ENCODE results near the gene OTULIN.

The OTULIN gene

GRCh38 chr5:14732991-14733390 is 68.5 kb downstream of the OTULIN start:
- ATAC-seq, result no peak
- TF ChIP-seq SNAI2 (CRISPR knock-in tag; IDR thresholded peaks at IDR 0.05) (no peak), ISL1 (CRISPR knock-in tag; IDR thresholded peaks at IDR 0.05) (no peak)
- TF ChIP-seq, protein P1, sequence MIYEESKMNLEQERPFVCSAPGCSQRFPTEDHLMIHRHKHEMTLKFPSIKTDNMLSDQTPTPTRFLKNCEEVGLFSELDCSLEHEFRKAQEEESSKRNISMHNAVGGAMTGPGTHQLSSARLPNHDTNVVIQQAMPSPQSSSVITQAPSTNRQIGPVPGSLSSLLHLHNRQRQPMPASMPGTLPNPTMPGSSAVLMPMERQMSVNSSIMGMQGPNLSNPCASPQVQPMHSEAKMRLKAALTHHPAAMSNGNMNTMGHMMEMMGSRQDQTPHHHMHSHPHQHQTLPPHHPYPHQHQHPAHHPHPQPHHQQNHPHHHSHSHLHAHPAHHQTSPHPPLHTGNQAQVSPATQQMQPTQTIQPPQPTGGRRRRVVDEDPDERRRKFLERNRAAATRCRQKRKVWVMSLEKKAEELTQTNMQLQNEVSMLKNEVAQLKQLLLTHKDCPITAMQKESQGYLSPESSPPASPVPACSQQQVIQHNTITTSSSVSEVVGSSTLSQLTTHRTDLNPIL (CRISPR knock-in tag; IDR thresholded peaks at IDR 0.05; ENCODE audit: low read depth), result no peak

DNA sequence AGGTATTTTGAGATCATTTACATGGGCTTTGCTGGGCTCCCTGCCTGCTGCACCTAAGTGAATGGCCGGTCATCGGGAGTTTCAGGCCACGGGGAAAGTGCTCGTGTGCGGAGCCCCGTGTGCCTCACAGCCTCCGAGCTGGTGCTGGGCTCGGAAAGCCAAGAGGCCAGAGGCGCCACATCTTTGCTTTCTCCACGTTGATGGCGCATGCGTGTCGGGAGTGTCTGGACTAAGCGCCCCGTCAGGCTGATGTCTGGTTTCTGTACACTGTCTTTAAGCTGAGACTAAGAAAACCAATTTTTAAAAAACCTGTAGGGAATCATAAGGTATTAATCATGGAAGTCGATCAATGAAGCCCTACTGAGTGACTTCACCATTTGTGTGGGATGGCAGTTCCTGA is 69.1 kb downstream of the OTULIN start:
- TF ChIP-seq BACH2 (CRISPR knock-in tag; IDR thresholded peaks at IDR 0.05; ENCODE audit: borderline replicate concordance) (no peak), GLIS3 (CRISPR knock-in tag; IDR thresholded peaks at IDR 0.05) (no peak), TCF4 (CRISPR knock-in tag; IDR thresholded peaks at IDR 0.05; ENCODE audit: borderline replicate concordance) (no peak), ISL1 (CRISPR knock-in tag; IDR thresholded peaks at IDR 0.05) (no peak), ZNF8 (CRISPR knock-in tag; IDR thresholded peaks at IDR 0.05) (no peak), ZNF70 (CRISPR knock-in tag; IDR thresholded peaks at IDR 0.05) (no peak), RARB (CRISPR knock-in tag; IDR thresholded peaks at IDR 0.05) (no peak), SNAI2 (CRISPR knock-in tag; IDR thresholded peaks at IDR 0.05) (no peak), PPARA (CRISPR knock-in tag; IDR thresholded peaks at IDR 0.05; ENCODE audit: borderline replicate concordance) (no peak), OSR1 (CRISPR knock-in tag; IDR thresholded peaks at IDR 0.05) (no peak), ZFP3 (CRISPR knock-in tag; IDR thresholded peaks at IDR 0.05) (no peak), TOX (CRISPR knock-in tag; IDR thresholded peaks at IDR 0.05; ENCODE audit: borderline replicate concordance) (no peak), ESRRG (CRISPR knock-in tag; IDR thresholded peaks at IDR 0.05) (no peak)
- TF ChIP-seq, protein P2, sequence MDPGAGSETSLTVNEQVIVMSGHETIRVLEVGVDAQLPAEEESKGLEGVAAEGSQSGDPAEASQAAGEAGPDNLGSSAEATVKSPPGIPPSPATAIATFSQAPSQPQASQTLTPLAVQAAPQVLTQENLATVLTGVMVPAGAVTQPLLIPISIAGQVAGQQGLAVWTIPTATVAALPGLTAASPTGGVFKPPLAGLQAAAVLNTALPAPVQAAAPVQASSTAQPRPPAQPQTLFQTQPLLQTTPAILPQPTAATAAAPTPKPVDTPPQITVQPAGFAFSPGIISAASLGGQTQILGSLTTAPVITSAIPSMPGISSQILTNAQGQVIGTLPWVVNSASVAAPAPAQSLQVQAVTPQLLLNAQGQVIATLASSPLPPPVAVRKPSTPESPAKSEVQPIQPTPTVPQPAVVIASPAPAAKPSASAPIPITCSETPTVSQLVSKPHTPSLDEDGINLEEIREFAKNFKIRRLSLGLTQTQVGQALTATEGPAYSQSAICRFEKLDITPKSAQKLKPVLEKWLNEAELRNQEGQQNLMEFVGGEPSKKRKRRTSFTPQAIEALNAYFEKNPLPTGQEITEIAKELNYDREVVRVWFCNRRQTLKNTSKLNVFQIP (CRISPR knock-in tag; IDR thresholded peaks at IDR 0.05; ENCODE audit: borderline replicate concordance, low read depth), result no peak
- TF ChIP-seq, protein P3, sequence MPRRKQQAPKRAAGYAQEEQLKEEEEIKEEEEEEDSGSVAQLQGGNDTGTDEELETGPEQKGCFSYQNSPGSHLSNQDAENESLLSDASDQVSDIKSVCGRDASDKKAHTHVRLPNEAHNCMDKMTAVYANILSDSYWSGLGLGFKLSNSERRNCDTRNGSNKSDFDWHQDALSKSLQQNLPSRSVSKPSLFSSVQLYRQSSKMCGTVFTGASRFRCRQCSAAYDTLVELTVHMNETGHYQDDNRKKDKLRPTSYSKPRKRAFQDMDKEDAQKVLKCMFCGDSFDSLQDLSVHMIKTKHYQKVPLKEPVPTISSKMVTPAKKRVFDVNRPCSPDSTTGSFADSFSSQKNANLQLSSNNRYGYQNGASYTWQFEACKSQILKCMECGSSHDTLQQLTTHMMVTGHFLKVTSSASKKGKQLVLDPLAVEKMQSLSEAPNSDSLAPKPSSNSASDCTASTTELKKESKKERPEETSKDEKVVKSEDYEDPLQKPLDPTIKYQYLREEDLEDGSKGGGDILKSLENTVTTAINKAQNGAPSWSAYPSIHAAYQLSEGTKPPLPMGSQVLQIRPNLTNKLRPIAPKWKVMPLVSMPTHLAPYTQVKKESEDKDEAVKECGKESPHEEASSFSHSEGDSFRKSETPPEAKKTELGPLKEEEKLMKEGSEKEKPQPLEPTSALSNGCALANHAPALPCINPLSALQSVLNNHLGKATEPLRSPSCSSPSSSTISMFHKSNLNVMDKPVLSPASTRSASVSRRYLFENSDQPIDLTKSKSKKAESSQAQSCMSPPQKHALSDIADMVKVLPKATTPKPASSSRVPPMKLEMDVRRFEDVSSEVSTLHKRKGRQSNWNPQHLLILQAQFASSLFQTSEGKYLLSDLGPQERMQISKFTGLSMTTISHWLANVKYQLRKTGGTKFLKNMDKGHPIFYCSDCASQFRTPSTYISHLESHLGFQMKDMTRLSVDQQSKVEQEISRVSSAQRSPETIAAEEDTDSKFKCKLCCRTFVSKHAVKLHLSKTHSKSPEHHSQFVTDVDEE (CRISPR knock-in tag; IDR thresholded peaks at IDR 0.05), result no peak
- no peak for ATAC-seq

- TF ChIP-seq ARNTL (CRISPR knock-in tag; IDR thresholded peaks at IDR 0.05; ENCODE audit: borderline replicate concordance, low read depth) (no peak), ZNF565 (CRISPR knock-in tag; conservative IDR thresholded peaks at IDR 0.05; ENCODE audit: low read depth) (no peak), CSDC2 (CRISPR knock-in tag; IDR thresholded peaks at IDR 0.05) (no peak), TCF4 (CRISPR knock-in tag; IDR thresholded peaks at IDR 0.05; ENCODE audit: borderline replicate concordance) (no peak), SNAI2 (CRISPR knock-in tag; IDR thresholded peaks at IDR 0.05) (no peak), ZFP3 (CRISPR knock-in tag; IDR thresholded peaks at IDR 0.05) (no peak), ZNF8 (CRISPR knock-in tag; IDR thresholded peaks at IDR 0.05) (no peak), CSRNP3 (CRISPR knock-in tag; IDR thresholded peaks at IDR 0.05) (no peak), ZC3H10 (CRISPR knock-in tag; IDR thresholded peaks at IDR 0.05) (no peak), OSR1 (CRISPR knock-in tag; IDR thresholded peaks at IDR 0.05) (no peak), ZNF70 (CRISPR knock-in tag; IDR thresholded peaks at IDR 0.05) (no peak), BACH2 (CRISPR knock-in tag; IDR thresholded peaks at IDR 0.05; ENCODE audit: borderline replicate concordance) (no peak), TOX (CRISPR knock-in tag; IDR thresholded peaks at IDR 0.05; ENCODE audit: borderline replicate concordance) (no peak)
- TF ChIP-seq, protein P1 (CRISPR knock-in tag; IDR thresholded peaks at IDR 0.05; ENCODE audit: low read depth), result no peak
- TF ChIP-seq, protein P2 (CRISPR knock-in tag; IDR thresholded peaks at IDR 0.05; ENCODE audit: borderline replicate concordance, low read depth), result no peak
- TF ChIP-seq, protein P3 (CRISPR knock-in tag; IDR thresholded peaks at IDR 0.05), result no peak
- no peak for ATAC-seq
Measured at GRCh38 chr5:14734396-14734795, 69.9 kb downstream of the OTULIN start.

All from SK-N-SH treated with all-trans-retinoic acid at 6 μM for 48 hours (cell line).